ENCODE measurements around the gene TAF1C. TPM values are rescaled to one million over a fixed set of nuclear protein-coding genes. Genes with fewer than 3 reads are reported as not detected.

Gene TAF1C
- total RNA-seq, 6 experiments from 2014 or later: 11.0 to 28.3 (median 19.3) TPM

GRCh38 chr16:84232060-84232459, 45.2 kb upstream of the TAF1C start:
- no peaks in the 10 kb centered on the region for H3K27me3 ChIP-seq
- DNase-seq (no peak), ATAC-seq (no peak)
- TF ChIP-seq CTCF (IDR thresholded peaks at IDR 0.05) (no peak), POLR2A (IDR thresholded peaks at IDR 0.05) (no peak)
- H3K9me3 ChIP-seq: no peaks in the 10 kb centered on the region
- 55% methylated on average over 5 of the region's 5 CpGs for WGBS (ENCODE audit: insufficient coverage, low coverage, low lambda C conversion rate, missing lambda C conversion rate)
- intact Hi-C loops (cut with DNase I): no loop called here
- no peak overlapping the region for H3K4me3 ChIP-seq
- H3K36me3 ChIP-seq: no peaks in the 10 kb centered on the region
- no peak overlapping the region for H3K27ac ChIP-seq
- no peaks in the 10 kb centered on the region for H3K4me1 ChIP-seq

- H3K36me3 ChIP-seq: no peaks in the 10 kb centered on the region
- ATAC-seq: no peak
- H3K4me1 ChIP-seq: no peaks in the 10 kb centered on the region
- WGBS (ENCODE audit: insufficient coverage, low coverage, low lambda C conversion rate, missing lambda C conversion rate): 87% methylated on average over 9 of the region's 11 CpGs
- no peak for TF ChIP-seq POLR2A (IDR thresholded peaks at IDR 0.05)
- TF ChIP-seq CTCF (IDR thresholded peaks at IDR 0.05): no peak
- H3K27ac ChIP-seq: no peak overlapping the region
- no peak for DNase-seq
- H3K4me3 ChIP-seq: no peak overlapping the region
- intact Hi-C loops (cut with DNase I): no loop called here
- H3K27me3 ChIP-seq: no peaks in the 10 kb centered on the region
- no peaks in the 10 kb centered on the region for H3K9me3 ChIP-seq
Observed at GRCh38 chr16:84229471-84229870, 42.6 kb upstream of the TAF1C start.

DNA sequence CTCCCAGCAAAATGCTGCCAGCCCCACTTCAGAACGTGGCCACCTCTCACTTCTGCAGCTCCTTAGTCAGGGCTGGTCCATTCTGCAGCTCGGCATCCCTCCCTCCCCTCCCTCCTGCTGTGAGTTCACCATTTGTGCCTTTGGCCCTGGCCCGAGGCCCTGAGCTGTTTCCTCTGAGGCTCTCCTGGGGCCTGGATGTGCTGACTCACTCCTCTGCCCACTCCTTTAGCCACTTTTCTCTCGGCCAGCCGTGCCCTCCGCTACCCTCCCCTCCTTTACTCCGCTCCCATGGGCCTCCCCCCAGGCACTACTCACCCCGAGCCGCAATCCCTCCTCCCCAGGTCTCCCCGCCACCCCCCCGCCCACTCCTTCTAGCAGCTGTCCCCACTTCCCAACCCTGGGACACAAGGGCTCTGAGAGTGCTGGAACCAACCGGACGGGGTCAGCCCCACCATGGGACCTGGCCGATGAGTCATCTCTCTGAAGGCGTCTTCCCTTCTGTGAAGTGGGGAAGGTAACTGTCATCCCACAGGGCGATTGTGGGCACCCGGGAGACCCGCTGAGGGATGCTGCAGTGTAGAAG, 41.5 kb upstream of the TAF1C start:
- H3K4me3 ChIP-seq: no peak overlapping the region
- peak in 3 of 4 donors; percentile 37 to 57 (median 42) for ATAC-seq
- H3K27ac ChIP-seq: no peak overlapping the region
- H3K4me1 ChIP-seq: no peaks in the 10 kb centered on the region
- no peaks in the 10 kb centered on the region for H3K36me3 ChIP-seq
- TF ChIP-seq POLR2A (IDR thresholded peaks at IDR 0.05): no peak
- TF ChIP-seq CTCF (IDR thresholded peaks at IDR 0.05): no peak
- H3K27me3 ChIP-seq: no peaks in the 10 kb centered on the region
- no peaks in the 10 kb centered on the region for H3K9me3 ChIP-seq
- DNase-seq: no peak
- intact Hi-C loops (cut with DNase I): no loop called here
- 52% methylated on average over 13 of the region's 18 CpGs for WGBS (ENCODE audit: insufficient coverage, low coverage, low lambda C conversion rate, missing lambda C conversion rate)

DNA sequence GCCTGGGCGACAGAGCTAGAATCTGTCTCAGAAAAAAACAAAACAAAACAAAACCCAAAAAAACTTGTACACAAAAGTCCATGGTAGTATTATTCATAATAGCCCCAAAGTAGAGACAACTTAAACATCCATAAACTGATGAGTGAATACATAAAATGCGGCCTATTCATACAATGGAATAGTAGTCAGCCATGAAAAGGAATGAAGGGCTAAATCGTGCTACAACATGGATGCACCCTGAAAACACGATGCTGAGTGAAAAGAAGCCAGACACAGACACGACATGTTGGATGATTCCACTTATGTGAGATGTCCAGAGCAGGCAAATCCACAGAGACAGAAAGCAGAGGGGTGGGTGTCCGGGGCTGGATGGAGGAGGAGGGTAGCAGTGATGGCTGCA, 40.7 kb upstream of the TAF1C start:
- no peaks in the 10 kb centered on the region for H3K27me3 ChIP-seq
- intact Hi-C loops (cut with DNase I): no loop called here
- H3K9me3 ChIP-seq: no peaks in the 10 kb centered on the region
- no peak overlapping the region for H3K27ac ChIP-seq
- no peaks in the 10 kb centered on the region for H3K36me3 ChIP-seq
- no peaks in the 10 kb centered on the region for H3K4me1 ChIP-seq
- TF ChIP-seq CTCF (IDR thresholded peaks at IDR 0.05) (no peak), POLR2A (IDR thresholded peaks at IDR 0.05) (no peak)
- DNase-seq (no peak), ATAC-seq (no peak)
- H3K4me3 ChIP-seq: no peak overlapping the region
- WGBS (ENCODE audit: insufficient coverage, low coverage, low lambda C conversion rate, missing lambda C conversion rate): 72% methylated on average over 6 of the region's 6 CpGs

GRCh38 chr16:84226026-84226425, 39.2 kb upstream of the TAF1C start:
- Histone ChIP-seq H3K27ac (no peak overlapping the region), H3K9me3 (no peaks in the 10 kb centered on the region), H3K4me1 (no peaks in the 10 kb centered on the region), H3K27me3 (no peaks in the 10 kb centered on the region), H3K36me3 (no peaks in the 10 kb centered on the region), H3K4me3 (no peak overlapping the region)
- TF ChIP-seq CTCF (IDR thresholded peaks at IDR 0.05) (no peak), POLR2A (IDR thresholded peaks at IDR 0.05) (no peak)
- no peak for ATAC-seq
- DNase-seq: no peak
- intact Hi-C loops (cut with DNase I): no loop called here
- WGBS (ENCODE audit: insufficient coverage, low coverage, low lambda C conversion rate, missing lambda C conversion rate): 62% methylated on average over 5 of the region's 8 CpGs
